Caco-2 (cell line): Measurements from ENCODE around the gene MYO18A. TPM values are rescaled to one million over a fixed set of nuclear protein-coding genes. Genes with fewer than 3 reads are reported as not detected.

Experiments used
- BruUV-seq: library from RNA; stranded (reverse); fragments of 400-500 nt; replicated peaks from 2 replicates; lab custom pipeline; 2021; lab: Mats Ljungman, UMichigan
- CTCF ChIA-PET: fragments of 300-600 bp; sonication (Branson Sonifier 250); formaldehyde crosslinking; loops from one replicate; lab custom pipeline; 2022; ENCODE audit warnings: antibody characterized with exemption; lab: Charles Lee
- POLR2A ChIA-PET: fragments of 300-600 bp; sonication (Branson Sonifier 250); formaldehyde crosslinking; loops from one replicate; lab custom pipeline; 2022; ENCODE audit warnings: antibody characterized with exemption; lab: Charles Lee
- DNase-seq, 2 experiments: peaks; one replicate each; pipeline versions ENCODE4 v3.0.0 to v3.0.0-alpha.2; 2020 to 2022
- H3K27me3 ChIP-seq: replicated peaks from 2 replicates; pipeline ENCODE4 v1.6.0; 2011; ENCODE audit warnings: low read length; ENCODE audit not compliant: control insufficient read depth, insufficient read depth
- H3K36me3 ChIP-seq: 2 replicates; pipeline ENCODE4 v1.5.1; 2011; ENCODE audit warnings: low read length; ENCODE audit not compliant: control insufficient read depth, insufficient read depth
- H3K4me1 ChIP-seq: fragments of 250-450 bp; sonication (Bioruptor Pico); 2 replicates; pipeline ENCODE4 v1.5.1; 2020; ENCODE audit warnings: mild to moderate bottlenecking
- H3K4me3 ChIP-seq: 2 replicates; pipeline ENCODE4 v1.5.1; 2011; ENCODE audit warnings: low read depth, mild to moderate bottlenecking, control low read depth, low read length
- H3K9me3 ChIP-seq: fragments of 250-450 bp; sonication (Bioruptor Pico); 2 replicates; pipeline ENCODE4 v1.5.1; 2020; ENCODE audit warnings: mild to moderate bottlenecking, moderate library complexity
- H3K27ac Mint-ChIP-seq: one replicate; pipeline ENCODE4 v1.8.0; 2022; ENCODE audit warnings: mixed read lengths; ENCODE audit not compliant: unreplicated experiment
- H3K27me3 Mint-ChIP-seq: one replicate; pipeline ENCODE4 v1.8.0; 2022; ENCODE audit warnings: mixed read lengths; ENCODE audit not compliant: insufficient read depth, unreplicated experiment
- H3K36me3 Mint-ChIP-seq: one replicate; pipeline ENCODE4 v1.8.0; 2022; ENCODE audit warnings: mild to moderate bottlenecking, mixed read lengths; ENCODE audit not compliant: insufficient read depth, unreplicated experiment
- H3K4me1 Mint-ChIP-seq: one replicate; pipeline ENCODE4 v1.8.0; 2022; ENCODE audit warnings: low read depth, mixed read lengths; ENCODE audit not compliant: unreplicated experiment
- H3K4me3 Mint-ChIP-seq: one replicate; pipeline ENCODE4 v1.8.0; 2022; ENCODE audit warnings: mild to moderate bottlenecking, moderate library complexity, mixed read lengths; ENCODE audit not compliant: unreplicated experiment
- H3K9me3 Mint-ChIP-seq: one replicate; pipeline ENCODE4 v1.8.0; 2022; ENCODE audit warnings: mixed read lengths; ENCODE audit not compliant: unreplicated experiment
- intact Hi-C: fragments of 100-400 bp; cut with micrococcal nuclease; formaldehyde crosslinking; loops from one replicate; pipeline ENCODE4 v1.10.0; 2022; ENCODE audit not compliant: unreplicated experiment
- total RNA-seq: library from RNA; stranded (reverse); gene quantifications from 2 replicates; pipeline ENCODE4 v1.2.3, GENCODE V29; 2022
- TF ChIP-seq, protein P1 (sequence below), 2 experiments: fragments of 200-600 bp in 1 of 2; IDR thresholded peaks; 1 replicate in 1 of 2; 2 replicates in 1 of 2; pipeline versions ENCODE4 v1.5.1 to v1.8.0; 2011 to 2022; ENCODE audit warnings: antibody characterized with exemption in 1 of 2, control low read depth in 1 of 2, inconsistent platforms in 1 of 2, low read depth in 1 of 2, low read length in 1 of 2, mild to moderate bottlenecking in 1 of 2, moderate library complexity in 1 of 2; ENCODE audit not compliant: insufficient read depth in 1 of 2, severe bottlenecking in 1 of 2, unreplicated experiment in 1 of 2

Gene MYO18A
- total RNA-seq, 1 experiment from 2014 or later: 47.1 TPM

GRCh38 chr17:29054835-29055234 lies 125.4 kb downstream of the MYO18A start:
- Histone ChIP-seq H3K9me3 (no peaks in the 10 kb centered on the region), H3K4me1 (no peaks in the 10 kb centered on the region), H3K36me3 (no peaks in the 10 kb centered on the region), H3K4me3 (no peak overlapping the region), H3K27me3 (no peaks in the 10 kb centered on the region; the same call in 1 of the 2 replicates)
- TF ChIP-seq, protein P1, sequence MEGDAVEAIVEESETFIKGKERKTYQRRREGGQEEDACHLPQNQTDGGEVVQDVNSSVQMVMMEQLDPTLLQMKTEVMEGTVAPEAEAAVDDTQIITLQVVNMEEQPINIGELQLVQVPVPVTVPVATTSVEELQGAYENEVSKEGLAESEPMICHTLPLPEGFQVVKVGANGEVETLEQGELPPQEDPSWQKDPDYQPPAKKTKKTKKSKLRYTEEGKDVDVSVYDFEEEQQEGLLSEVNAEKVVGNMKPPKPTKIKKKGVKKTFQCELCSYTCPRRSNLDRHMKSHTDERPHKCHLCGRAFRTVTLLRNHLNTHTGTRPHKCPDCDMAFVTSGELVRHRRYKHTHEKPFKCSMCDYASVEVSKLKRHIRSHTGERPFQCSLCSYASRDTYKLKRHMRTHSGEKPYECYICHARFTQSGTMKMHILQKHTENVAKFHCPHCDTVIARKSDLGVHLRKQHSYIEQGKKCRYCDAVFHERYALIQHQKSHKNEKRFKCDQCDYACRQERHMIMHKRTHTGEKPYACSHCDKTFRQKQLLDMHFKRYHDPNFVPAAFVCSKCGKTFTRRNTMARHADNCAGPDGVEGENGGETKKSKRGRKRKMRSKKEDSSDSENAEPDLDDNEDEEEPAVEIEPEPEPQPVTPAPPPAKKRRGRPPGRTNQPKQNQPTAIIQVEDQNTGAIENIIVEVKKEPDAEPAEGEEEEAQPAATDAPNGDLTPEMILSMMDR (IDR thresholded peaks at IDR 0.05; ENCODE audit: insufficient read depth in 1 of 2, low read depth in 1 of 2, low read length in 1 of 2, severe bottlenecking in 1 of 2, unreplicated experiment in 1 of 2): no peak
- Mint-ChIP-seq H3K9me3 (no peaks in the 10 kb centered on the region), H3K4me1 (no peaks in the 10 kb centered on the region), H3K27ac (no peak overlapping the region), H3K36me3 (no peaks in the 10 kb centered on the region), H3K4me3 (no peak overlapping the region), H3K27me3 (peaks cover 5% of the 10 kb centered on the region)
- no peak for DNase-seq
- ChIA-PET CTCF (no interaction called here), POLR2A (no interaction called here)
- BruUV-seq: no TSS peak
- intact Hi-C loops: loop anchor here (5.0 kb wide), 1 partner anchor 33 kb away; no protein-coding TSS in a partner anchor

DNA sequence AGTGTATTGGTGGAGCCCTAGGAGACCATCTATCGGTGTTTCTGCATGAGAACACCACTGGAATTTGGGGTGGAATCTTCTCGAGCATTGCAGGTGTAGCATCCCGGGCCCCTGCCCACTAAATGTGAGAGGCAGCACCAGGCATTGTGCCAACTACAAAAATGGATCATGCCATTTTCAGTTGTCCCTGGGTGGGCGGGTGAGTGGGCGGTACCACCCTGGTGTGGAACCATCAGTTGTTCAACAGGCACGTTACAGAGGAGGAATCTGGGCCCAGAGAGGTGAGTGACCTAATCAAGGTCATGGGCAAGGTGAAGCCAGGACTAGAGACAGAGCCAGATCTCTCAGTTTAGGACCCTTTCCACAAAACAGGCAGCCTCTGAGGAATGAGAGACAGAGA lies 128.5 kb downstream of the MYO18A start:
- Histone ChIP-seq H3K9me3 (no peaks in the 10 kb centered on the region), H3K4me1 (0 out of 2 replicates have a peak, but pooled peaks cover 5% of the 10 kb centered on the region), H3K36me3 (no peaks in the 10 kb centered on the region), H3K27me3 (no peaks in the 10 kb centered on the region; the same call in 1 of the 2 replicates), H3K4me3 (no peak overlapping the region)
- ChIA-PET CTCF (interaction anchor here (0.6 kb wide), 1 partner anchor 64 kb away, joined by 4 read pairs; no protein-coding TSS in a partner anchor), POLR2A (no interaction called here)
- intact Hi-C loops: no loop called here
- H3K27me3 Mint-ChIP-seq: peaks cover 2% of the 10 kb centered on the region
- H3K4me1 Mint-ChIP-seq: no peaks in the 10 kb centered on the region
- H3K9me3 Mint-ChIP-seq: no peaks in the 10 kb centered on the region
- DNase-seq: no peak
- no peak overlapping the region for H3K27ac Mint-ChIP-seq
- BruUV-seq: no TSS peak
- no peak overlapping the region for H3K4me3 Mint-ChIP-seq
- no peaks in the 10 kb centered on the region for H3K36me3 Mint-ChIP-seq
- TF ChIP-seq, protein P1 (IDR thresholded peaks at IDR 0.05; ENCODE audit: insufficient read depth in 1 of 2, low read depth in 1 of 2, low read length in 1 of 2, severe bottlenecking in 1 of 2, unreplicated experiment in 1 of 2): no peak

- no peaks in the 10 kb centered on the region for H3K9me3 ChIP-seq
- Mint-ChIP-seq H3K36me3 (no peaks in the 10 kb centered on the region), H3K4me1 (peaks cover 3% of the 10 kb centered on the region), H3K4me3 (no peak overlapping the region), H3K9me3 (no peaks in the 10 kb centered on the region), H3K27ac (no peak overlapping the region), H3K27me3 (peaks cover 5% of the 10 kb centered on the region)
- intact Hi-C loops: no loop called here
- 0 out of 2 replicates have a peak, but pooled peaks cover 5% of the 10 kb centered on the region for H3K4me1 ChIP-seq
- ChIA-PET CTCF (interaction anchor here (0.6 kb wide), 1 partner anchor 65 kb away, joined by 4 read pairs; no protein-coding TSS in a partner anchor), POLR2A (no interaction called here)
- DNase-seq: no peak
- no TSS peak for BruUV-seq
- H3K27me3 ChIP-seq: no peaks in the 10 kb centered on the region; the same call in 1 of the 2 replicates
- H3K36me3 ChIP-seq: no peaks in the 10 kb centered on the region
- TF ChIP-seq, protein P1 (IDR thresholded peaks at IDR 0.05; ENCODE audit: insufficient read depth in 1 of 2, low read depth in 1 of 2, low read length in 1 of 2, severe bottlenecking in 1 of 2, unreplicated experiment in 1 of 2): no peak
- H3K4me3 ChIP-seq: no peak overlapping the region
These were observed 129.0 kb downstream of the MYO18A start for GRCh38 chr17:29051194-29051593.
